Measurements from ENCODE around the gene EGR1.

- TF ChIP-seq CTCF (IDR thresholded peaks at IDR 0.05; ENCODE audit: poor library complexity, severe bottlenecking): no peak
- no peak for TF ChIP-seq EZH2 (IDR thresholded peaks at IDR 0.05; ENCODE audit: borderline replicate concordance, insufficient read depth, low read length, poor library complexity, severe bottlenecking)
- TF ChIP-seq EP300 (conservative IDR thresholded peaks at IDR 0.05; ENCODE audit: poor library complexity, severe bottlenecking): no peak
- TF ChIP-seq MXI1 (conservative IDR thresholded peaks at IDR 0.05; ENCODE audit: poor library complexity, severe bottlenecking): no peak
- no peak for TF ChIP-seq POLR2AphosphoS5 (IDR thresholded peaks at IDR 0.05)
- no peak for TF ChIP-seq TAF1 (IDR thresholded peaks at IDR 0.05; ENCODE audit: low read depth)
Measured at GRCh38 chr5:138440159-138441073, 24.9 kb upstream of the EGR1 start.

Data from neural cell (in vitro differentiated cells).